WTC11 (cell line): ENCODE data around the gene KDM4B. TPM values are rescaled to one million over a fixed set of nuclear protein-coding genes. Genes with fewer than 3 reads are reported as not detected.
A peak's percentile ranks its signal among the peaks of the same experiment; 100 is the strongest.

ENCODE experiments used
- ATAC-seq: fragments of 200-7000 bp; cut with Tn5 transposase; 2 replicates; pipeline ENCODE4 v1.10.0; 2021; ENCODE audit warnings: mild to moderate bottlenecking, moderate library complexity
- CTCF ChIA-PET: fragments of 300-600 bp; sonication (Branson Sonifier 250); formaldehyde crosslinking; loops from one replicate; lab custom pipeline; 2021; ENCODE audit warnings: antibody characterized with exemption; lab: Charles Lee
- POLR2A ChIA-PET: fragments of 350-600 bp; sonication (Branson Sonifier 250); formaldehyde crosslinking; loops from one replicate; lab custom pipeline; 2021; ENCODE audit warnings: antibody characterized with exemption; lab: Charles Lee
- DNase-seq: peaks from one replicate; pipeline ENCODE4 v3.0.0; 2021; ENCODE audit warnings: low spot score
- H3K27ac Mint-ChIP-seq: 2 replicates; pipeline ENCODE4 v1.8.0; 2021; ENCODE audit warnings: mixed read lengths
- H3K27me3 Mint-ChIP-seq: 2 replicates; pipeline ENCODE4 v1.8.0; 2021; ENCODE audit warnings: low read depth, mild to moderate bottlenecking, moderate library complexity, mixed read lengths
- H3K36me3 Mint-ChIP-seq: 2 replicates; pipeline ENCODE4 v1.8.0; 2021; ENCODE audit warnings: mixed read lengths
- H3K4me1 Mint-ChIP-seq: 2 replicates; pipeline ENCODE4 v1.8.0; 2022; ENCODE audit warnings: mixed read lengths
- H3K4me3 Mint-ChIP-seq: 2 replicates; pipeline ENCODE4 v1.8.0; 2021; ENCODE audit warnings: mild to moderate bottlenecking, moderate library complexity, mixed read lengths
- H3K9me3 Mint-ChIP-seq: 2 replicates; pipeline ENCODE4 v1.8.0; 2021; ENCODE audit warnings: mixed read lengths
- CREB1 ChIP-seq: sonication (generic); formaldehyde crosslinking; IDR thresholded peaks from 2 replicates; pipeline ENCODE4 v1.8.0; 2023; ENCODE audit warnings: mild to moderate bottlenecking, missing genetic modification reagents
- EMX1 ChIP-seq: fragments of 250-450 bp; sonication (Bioruptor Pico); IDR thresholded peaks from 2 replicates; pipeline ENCODE4 v1.8.0; 2021; ENCODE audit warnings: mild to moderate bottlenecking
- ESRRA ChIP-seq: sonication (generic); formaldehyde crosslinking; IDR thresholded peaks from 2 replicates; pipeline ENCODE4 v1.8.1; 2022; ENCODE audit warnings: mild to moderate bottlenecking, missing genetic modification reagents, borderline replicate concordance
- FOXK1 ChIP-seq: sonication (generic); formaldehyde crosslinking; IDR thresholded peaks from 2 replicates; pipeline ENCODE4 v1.8.0; 2022; ENCODE audit warnings: mild to moderate bottlenecking, moderate library complexity, missing genetic modification reagents
- HMGA2 ChIP-seq: fragments of 250-450 bp; sonication (Bioruptor Pico); IDR thresholded peaks from 2 replicates; pipeline ENCODE4 v1.4.0; 2021; ENCODE audit warnings: mild to moderate bottlenecking, moderate library complexity
- MXD4 ChIP-seq: fragments of 250-450 bp; sonication (Bioruptor Pico); IDR thresholded peaks from 2 replicates; pipeline ENCODE4 v1.8.0; 2021; ENCODE audit warnings: mild to moderate bottlenecking, moderate library complexity, borderline replicate concordance
- RELA ChIP-seq: sonication (generic); formaldehyde crosslinking; IDR thresholded peaks from 2 replicates; pipeline ENCODE4 v1.8.1; 2022; ENCODE audit warnings: missing genetic modification reagents, mild to moderate bottlenecking, borderline replicate concordance
- SMAD4 ChIP-seq: sonication (generic); formaldehyde crosslinking; IDR thresholded peaks from 2 replicates; pipeline ENCODE4 v1.8.0; 2022; ENCODE audit warnings: mild to moderate bottlenecking, missing genetic modification reagents
- SP1 ChIP-seq: sonication (generic); formaldehyde crosslinking; conservative IDR thresholded peaks from 2 replicates; pipeline ENCODE4 v1.8.1; 2022; ENCODE audit warnings: missing genetic modification reagents
- TCF7 ChIP-seq: sonication (generic); formaldehyde crosslinking; IDR thresholded peaks from 2 replicates; pipeline ENCODE4 v1.8.0; 2022; ENCODE audit warnings: mild to moderate bottlenecking, low read depth, missing genetic modification reagents, moderate library complexity
- ZNF317 ChIP-seq: sonication (generic); formaldehyde crosslinking; IDR thresholded peaks from 2 replicates; pipeline ENCODE4 v1.8.1; 2023; ENCODE audit warnings: low read depth, mild to moderate bottlenecking, moderate library complexity, missing genetic modification reagents, borderline replicate concordance
- total RNA-seq: library from RNA; stranded (reverse); gene quantifications from 3 replicates; pipeline ENCODE4 v1.2.3, GENCODE V29; 2021
- TF ChIP-seq, protein P1 (sequence below): sonication (generic); formaldehyde crosslinking; IDR thresholded peaks from 2 replicates; pipeline ENCODE4 v1.8.1; 2023; ENCODE audit warnings: mild to moderate bottlenecking, missing genetic modification reagents, moderate library complexity
- TF ChIP-seq, protein P2 (sequence below): sonication (generic); formaldehyde crosslinking; IDR thresholded peaks from 2 replicates; pipeline ENCODE4 v1.8.0; 2023; ENCODE audit warnings: mild to moderate bottlenecking, missing genetic modification reagents
- TF ChIP-seq, protein P3 (sequence below): fragments of 250-450 bp; sonication (Bioruptor Pico); IDR thresholded peaks from 2 replicates; pipeline ENCODE4 v1.9.0; 2021; ENCODE audit warnings: moderate library complexity, mild to moderate bottlenecking, inconsistent platforms, borderline replicate concordance
- TF ChIP-seq, protein P4 (sequence below): fragments of 250-450 bp; sonication (Bioruptor Pico); conservative IDR thresholded peaks from 2 replicates; pipeline ENCODE4 v1.9.0; 2021; ENCODE audit warnings: mild to moderate bottlenecking
- TF ChIP-seq, protein P5 (sequence below): sonication (generic); formaldehyde crosslinking; conservative IDR thresholded peaks from 2 replicates; pipeline ENCODE4 v1.8.1; 2023; ENCODE audit warnings: mild to moderate bottlenecking, low read depth, missing genetic modification reagents, moderate library complexity
- TF ChIP-seq, protein P6 (sequence below): sonication (generic); formaldehyde crosslinking; IDR thresholded peaks from 2 replicates; pipeline ENCODE4 v1.8.1; 2022; ENCODE audit warnings: missing genetic modification reagents, borderline replicate concordance
- TF ChIP-seq, protein P7 (sequence below): sonication (generic); formaldehyde crosslinking; IDR thresholded peaks from 2 replicates; pipeline ENCODE4 v1.8.1; 2023; ENCODE audit warnings: mild to moderate bottlenecking, missing genetic modification reagents, borderline replicate concordance

Gene KDM4B
- total RNA-seq, 1 experiment from 2014 or later: 43.2 TPM

DNA sequence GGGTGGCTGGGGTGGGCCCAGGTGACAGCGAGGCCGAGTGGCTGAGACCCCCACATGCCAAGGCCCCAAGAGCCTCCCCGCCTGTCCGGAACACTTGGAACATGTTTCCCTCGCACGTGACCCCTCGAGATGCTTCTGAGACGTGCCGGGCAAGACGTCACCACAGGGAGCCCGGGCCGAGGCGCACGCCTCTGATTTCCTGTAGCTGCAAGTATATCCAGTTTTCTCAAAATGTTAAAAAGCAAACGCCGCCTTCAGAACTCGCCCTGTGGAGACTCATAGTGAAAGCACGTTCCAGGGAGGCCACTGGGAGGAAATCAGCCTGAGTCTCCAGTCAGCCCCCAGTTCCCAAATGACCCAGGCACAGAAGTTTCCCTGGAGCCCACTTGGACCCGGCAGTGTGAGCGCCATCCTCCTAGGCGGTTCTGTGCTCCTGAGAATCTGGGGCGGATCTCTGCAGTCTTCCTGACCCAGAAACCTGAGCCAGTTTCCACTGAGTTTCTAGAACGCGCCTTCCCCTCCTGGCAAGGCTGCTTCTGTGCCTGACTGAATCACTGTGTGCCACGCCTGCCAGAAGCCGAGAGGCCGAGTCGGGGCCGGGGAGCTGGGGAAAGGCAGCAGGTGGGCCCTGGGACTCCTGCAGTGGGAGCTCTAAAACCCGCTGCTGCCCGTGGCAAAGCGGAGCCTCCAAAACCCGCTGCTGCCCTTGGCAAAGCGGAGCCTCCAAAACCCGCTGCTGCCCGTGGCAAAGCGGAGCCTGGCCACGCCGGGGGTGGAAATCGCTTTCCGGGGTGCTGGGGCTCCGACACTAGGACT lies 179.3 kb downstream of the KDM4B start:
- no peak overlapping the region; the same call in 1 of the 2 replicates for H3K27ac Mint-ChIP-seq
- ChIA-PET POLR2A (no interaction called here), CTCF (interaction anchor here (0.8 to 1.2 kb wide), 3 partner anchors 10 to 100 kb away, joined by 3 to 6 read pairs (median 5); no protein-coding TSS in a partner anchor)
- no peak for ATAC-seq
- no peaks in the 10 kb centered on the region for H3K27me3 Mint-ChIP-seq
- peaks cover 7% of the 10 kb centered on the region for H3K36me3 Mint-ChIP-seq
- TF ChIP-seq, protein P1, sequence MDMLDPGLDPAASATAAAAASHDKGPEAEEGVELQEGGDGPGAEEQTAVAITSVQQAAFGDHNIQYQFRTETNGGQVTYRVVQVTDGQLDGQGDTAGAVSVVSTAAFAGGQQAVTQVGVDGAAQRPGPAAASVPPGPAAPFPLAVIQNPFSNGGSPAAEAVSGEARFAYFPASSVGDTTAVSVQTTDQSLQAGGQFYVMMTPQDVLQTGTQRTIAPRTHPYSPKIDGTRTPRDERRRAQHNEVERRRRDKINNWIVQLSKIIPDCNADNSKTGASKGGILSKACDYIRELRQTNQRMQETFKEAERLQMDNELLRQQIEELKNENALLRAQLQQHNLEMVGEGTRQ: no peak
- no peak for TF ChIP-seq EMX1 (CRISPR knock-in tag)
- no peak for TF ChIP-seq MXD4 (CRISPR knock-in tag)
- TF ChIP-seq, protein P2, sequence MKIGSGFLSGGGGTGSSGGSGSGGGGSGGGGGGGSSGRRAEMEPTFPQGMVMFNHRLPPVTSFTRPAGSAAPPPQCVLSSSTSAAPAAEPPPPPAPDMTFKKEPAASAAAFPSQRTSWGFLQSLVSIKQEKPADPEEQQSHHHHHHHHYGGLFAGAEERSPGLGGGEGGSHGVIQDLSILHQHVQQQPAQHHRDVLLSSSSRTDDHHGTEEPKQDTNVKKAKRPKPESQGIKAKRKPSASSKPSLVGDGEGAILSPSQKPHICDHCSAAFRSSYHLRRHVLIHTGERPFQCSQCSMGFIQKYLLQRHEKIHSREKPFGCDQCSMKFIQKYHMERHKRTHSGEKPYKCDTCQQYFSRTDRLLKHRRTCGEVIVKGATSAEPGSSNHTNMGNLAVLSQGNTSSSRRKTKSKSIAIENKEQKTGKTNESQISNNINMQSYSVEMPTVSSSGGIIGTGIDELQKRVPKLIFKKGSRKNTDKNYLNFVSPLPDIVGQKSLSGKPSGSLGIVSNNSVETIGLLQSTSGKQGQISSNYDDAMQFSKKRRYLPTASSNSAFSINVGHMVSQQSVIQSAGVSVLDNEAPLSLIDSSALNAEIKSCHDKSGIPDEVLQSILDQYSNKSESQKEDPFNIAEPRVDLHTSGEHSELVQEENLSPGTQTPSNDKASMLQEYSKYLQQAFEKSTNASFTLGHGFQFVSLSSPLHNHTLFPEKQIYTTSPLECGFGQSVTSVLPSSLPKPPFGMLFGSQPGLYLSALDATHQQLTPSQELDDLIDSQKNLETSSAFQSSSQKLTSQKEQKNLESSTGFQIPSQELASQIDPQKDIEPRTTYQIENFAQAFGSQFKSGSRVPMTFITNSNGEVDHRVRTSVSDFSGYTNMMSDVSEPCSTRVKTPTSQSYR (CRISPR knock-in tag): no peak
- TF ChIP-seq, protein P3, sequence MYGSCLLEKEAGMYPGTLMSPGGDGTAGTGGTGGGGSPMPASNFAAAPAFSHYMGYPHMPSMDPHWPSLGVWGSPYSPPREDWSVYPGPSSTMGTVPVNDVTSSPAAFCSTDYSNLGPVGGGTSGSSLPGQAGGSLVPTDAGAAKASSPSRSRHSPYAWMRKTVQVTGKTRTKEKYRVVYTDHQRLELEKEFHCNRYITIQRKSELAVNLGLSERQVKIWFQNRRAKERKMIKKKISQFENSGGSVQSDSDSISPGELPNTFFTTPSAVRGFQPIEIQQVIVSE (CRISPR knock-in tag): no peak
- no peak for TF ChIP-seq RELA (CRISPR knock-in tag)
- TF ChIP-seq, protein P4, sequence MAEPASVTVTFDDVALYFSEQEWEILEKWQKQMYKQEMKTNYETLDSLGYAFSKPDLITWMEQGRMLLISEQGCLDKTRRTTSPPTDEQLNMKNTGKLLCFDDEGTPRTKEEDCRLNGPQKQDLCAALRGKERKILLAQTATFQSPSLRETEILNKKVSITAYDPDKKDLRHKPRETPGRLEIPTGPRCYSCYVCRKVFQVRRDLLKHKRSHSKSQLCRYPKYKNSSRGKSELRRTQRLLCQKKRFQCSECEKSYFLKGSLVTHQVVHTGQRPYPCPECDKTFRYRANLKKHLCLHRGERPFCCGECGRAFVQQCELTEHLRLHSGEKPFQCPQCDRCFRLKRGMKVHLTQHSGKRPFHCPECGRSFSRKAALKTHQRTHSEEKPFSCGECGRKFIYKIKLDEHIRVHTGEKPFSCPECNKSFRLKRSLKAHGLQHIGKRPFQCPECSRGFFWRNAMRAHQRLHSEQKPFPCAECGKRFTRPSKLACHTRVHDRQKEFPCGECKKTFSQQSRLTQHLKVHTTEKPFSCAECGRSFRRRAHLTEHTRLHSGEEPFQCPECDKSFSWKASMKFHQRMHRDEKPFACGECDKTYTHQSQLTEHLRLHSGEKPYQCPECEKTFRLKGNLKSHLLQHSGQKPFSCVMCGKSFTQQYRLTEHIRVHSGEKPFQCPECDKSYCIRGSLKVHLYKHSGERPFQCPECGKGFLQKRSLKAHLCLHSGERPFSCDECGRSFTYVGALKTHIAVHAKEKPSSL (CRISPR knock-in tag): no peak
- H3K4me3 Mint-ChIP-seq: no peak overlapping the region
- H3K9me3 Mint-ChIP-seq: no peaks in the 10 kb centered on the region
- peak; percentile 14 for DNase-seq
- peaks cover 5% of the 10 kb centered on the region; the same call in 1 of the 2 replicates for H3K4me1 Mint-ChIP-seq

DNA sequence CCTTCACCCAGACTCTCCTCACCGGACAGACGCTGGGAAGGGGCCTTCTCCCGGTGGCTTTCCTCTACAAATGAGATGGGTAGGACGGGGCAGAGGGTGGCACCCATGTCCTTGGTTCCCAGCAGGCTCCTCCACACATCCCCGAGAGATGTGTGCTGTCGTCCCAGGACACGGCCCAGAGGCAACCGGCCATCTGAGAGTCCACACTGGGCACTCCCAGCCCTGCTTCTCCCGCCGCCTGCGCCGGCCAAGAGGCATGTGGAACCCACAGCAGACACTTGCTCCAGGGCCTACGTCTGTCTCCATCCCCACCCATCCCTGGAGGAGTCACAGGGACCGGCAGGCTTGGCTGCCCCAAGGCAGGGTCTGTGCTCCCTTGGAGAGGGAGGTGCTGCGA lies 179.9 kb downstream of the KDM4B start:
- Mint-ChIP-seq H3K9me3 (no peaks in the 10 kb centered on the region), H3K4me1 (peaks cover 5% of the 10 kb centered on the region; the same call in 1 of the 2 replicates), H3K27me3 (no peaks in the 10 kb centered on the region), H3K36me3 (peaks cover 7% of the 10 kb centered on the region), H3K4me3 (no peak overlapping the region), H3K27ac (peak overlapping the region; percentile 31; the same call in 1 of the 2 replicates)
- ChIA-PET CTCF (interaction anchor here (0.9 kb wide), 1 partner anchor 10 kb away, joined by 3 read pairs; no protein-coding TSS in a partner anchor), POLR2A (no interaction called here)
- ATAC-seq (no peak), DNase-seq (no peak)
- TF ChIP-seq FOXK1 (CRISPR knock-in tag) (no peak), ESRRA (CRISPR knock-in tag) (no peak), CREB1 (CRISPR knock-in tag) (no peak), TCF7 (CRISPR knock-in tag) (no peak), HMGA2 (CRISPR knock-in tag) (no peak), ZNF317 (CRISPR knock-in tag) (no peak), SMAD4 (CRISPR knock-in tag) (no peak), SP1 (CRISPR knock-in tag) (no peak)
- TF ChIP-seq, protein P5, sequence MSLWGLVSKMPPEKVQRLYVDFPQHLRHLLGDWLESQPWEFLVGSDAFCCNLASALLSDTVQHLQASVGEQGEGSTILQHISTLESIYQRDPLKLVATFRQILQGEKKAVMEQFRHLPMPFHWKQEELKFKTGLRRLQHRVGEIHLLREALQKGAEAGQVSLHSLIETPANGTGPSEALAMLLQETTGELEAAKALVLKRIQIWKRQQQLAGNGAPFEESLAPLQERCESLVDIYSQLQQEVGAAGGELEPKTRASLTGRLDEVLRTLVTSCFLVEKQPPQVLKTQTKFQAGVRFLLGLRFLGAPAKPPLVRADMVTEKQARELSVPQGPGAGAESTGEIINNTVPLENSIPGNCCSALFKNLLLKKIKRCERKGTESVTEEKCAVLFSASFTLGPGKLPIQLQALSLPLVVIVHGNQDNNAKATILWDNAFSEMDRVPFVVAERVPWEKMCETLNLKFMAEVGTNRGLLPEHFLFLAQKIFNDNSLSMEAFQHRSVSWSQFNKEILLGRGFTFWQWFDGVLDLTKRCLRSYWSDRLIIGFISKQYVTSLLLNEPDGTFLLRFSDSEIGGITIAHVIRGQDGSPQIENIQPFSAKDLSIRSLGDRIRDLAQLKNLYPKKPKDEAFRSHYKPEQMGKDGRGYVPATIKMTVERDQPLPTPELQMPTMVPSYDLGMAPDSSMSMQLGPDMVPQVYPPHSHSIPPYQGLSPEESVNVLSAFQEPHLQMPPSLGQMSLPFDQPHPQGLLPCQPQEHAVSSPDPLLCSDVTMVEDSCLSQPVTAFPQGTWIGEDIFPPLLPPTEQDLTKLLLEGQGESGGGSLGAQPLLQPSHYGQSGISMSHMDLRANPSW (CRISPR knock-in tag): no peak
- TF ChIP-seq, protein P6, sequence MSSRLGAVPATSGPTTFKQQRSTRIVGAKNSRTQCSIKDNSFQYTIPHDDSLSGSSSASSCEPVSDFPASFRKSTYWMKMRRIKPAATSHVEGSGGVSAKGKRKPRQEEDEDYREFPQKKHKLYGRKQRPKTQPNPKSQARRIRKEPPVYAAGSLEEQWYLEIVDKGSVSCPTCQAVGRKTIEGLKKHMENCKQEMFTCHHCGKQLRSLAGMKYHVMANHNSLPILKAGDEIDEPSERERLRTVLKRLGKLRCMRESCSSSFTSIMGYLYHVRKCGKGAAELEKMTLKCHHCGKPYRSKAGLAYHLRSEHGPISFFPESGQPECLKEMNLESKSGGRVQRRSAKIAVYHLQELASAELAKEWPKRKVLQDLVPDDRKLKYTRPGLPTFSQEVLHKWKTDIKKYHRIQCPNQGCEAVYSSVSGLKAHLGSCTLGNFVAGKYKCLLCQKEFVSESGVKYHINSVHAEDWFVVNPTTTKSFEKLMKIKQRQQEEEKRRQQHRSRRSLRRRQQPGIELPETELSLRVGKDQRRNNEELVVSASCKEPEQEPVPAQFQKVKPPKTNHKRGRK (CRISPR knock-in tag): no peak
- TF ChIP-seq, protein P7, sequence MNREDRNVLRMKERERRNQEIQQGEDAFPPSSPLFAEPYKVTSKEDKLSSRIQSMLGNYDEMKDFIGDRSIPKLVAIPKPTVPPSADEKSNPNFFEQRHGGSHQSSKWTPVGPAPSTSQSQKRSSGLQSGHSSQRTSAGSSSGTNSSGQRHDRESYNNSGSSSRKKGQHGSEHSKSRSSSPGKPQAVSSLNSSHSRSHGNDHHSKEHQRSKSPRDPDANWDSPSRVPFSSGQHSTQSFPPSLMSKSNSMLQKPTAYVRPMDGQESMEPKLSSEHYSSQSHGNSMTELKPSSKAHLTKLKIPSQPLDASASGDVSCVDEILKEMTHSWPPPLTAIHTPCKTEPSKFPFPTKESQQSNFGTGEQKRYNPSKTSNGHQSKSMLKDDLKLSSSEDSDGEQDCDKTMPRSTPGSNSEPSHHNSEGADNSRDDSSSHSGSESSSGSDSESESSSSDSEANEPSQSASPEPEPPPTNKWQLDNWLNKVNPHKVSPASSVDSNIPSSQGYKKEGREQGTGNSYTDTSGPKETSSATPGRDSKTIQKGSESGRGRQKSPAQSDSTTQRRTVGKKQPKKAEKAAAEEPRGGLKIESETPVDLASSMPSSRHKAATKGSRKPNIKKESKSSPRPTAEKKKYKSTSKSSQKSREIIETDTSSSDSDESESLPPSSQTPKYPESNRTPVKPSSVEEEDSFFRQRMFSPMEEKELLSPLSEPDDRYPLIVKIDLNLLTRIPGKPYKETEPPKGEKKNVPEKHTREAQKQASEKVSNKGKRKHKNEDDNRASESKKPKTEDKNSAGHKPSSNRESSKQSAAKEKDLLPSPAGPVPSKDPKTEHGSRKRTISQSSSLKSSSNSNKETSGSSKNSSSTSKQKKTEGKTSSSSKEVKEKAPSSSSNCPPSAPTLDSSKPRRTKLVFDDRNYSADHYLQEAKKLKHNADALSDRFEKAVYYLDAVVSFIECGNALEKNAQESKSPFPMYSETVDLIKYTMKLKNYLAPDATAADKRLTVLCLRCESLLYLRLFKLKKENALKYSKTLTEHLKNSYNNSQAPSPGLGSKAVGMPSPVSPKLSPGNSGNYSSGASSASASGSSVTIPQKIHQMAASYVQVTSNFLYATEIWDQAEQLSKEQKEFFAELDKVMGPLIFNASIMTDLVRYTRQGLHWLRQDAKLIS: no peak
